NCI-H1436 (cell line): Measurements from ENCODE around the gene RNF186.
"Not testable (repeated sequence)": the region's sequence is repeated elsewhere in the genome, so short reads cannot be mapped to it uniquely, and the experiment has no call there.

Experiments used
- DNase-seq: peaks from one replicate; lab custom pipeline; 2025; lab: John Stamatoyannopoulos, UW

RNF186 gene

GRCh38 chr1:19814681-19815503 lies at the start of gene RNF186:
Gene RNF186, minus strand, starts transcription at chr1:19815283. Its CDS starts 182 bp downstream, at chr1:19815101.
- no peak for DNase-seq

- no peak for DNase-seq
Observed at GRCh38 chr1:19864570-19865160, 49.6 kb upstream of the RNF186 start.

GRCh38 chr1:19862944-19863343 lies 47.9 kb upstream of the RNF186 start:
- no peak for DNase-seq

GRCh38 chr1:19861842-19862530 lies 46.9 kb upstream of the RNF186 start:
- no peak for DNase-seq

GRCh38 chr1:19861034-19861433 lies 46.0 kb upstream of the RNF186 start:
- DNase-seq = no peak

GRCh38 chr1:19860418-19860817 lies 45.3 kb upstream of the RNF186 start:
- no peak for DNase-seq

- DNase-seq = no peak
Observed at GRCh38 chr1:19859876-19860275, 44.8 kb upstream of the RNF186 start.

GRCh38 chr1:19858893-19859292 lies 43.8 kb upstream of the RNF186 start:
- DNase-seq = no peak

- no peak for DNase-seq
Observed at GRCh38 chr1:19854866-19855265, 39.8 kb upstream of the RNF186 start.

- no peak for DNase-seq
Observed at GRCh38 chr1:19852036-19852435, 37.0 kb upstream of the RNF186 start.

- DNase-seq = no peak
Observed at GRCh38 chr1:19850214-19850613, 35.1 kb upstream of the RNF186 start.

GRCh38 chr1:19849307-19849706 lies 34.2 kb upstream of the RNF186 start:
- not testable (repeated sequence) for DNase-seq

GRCh38 chr1:19847334-19847733 lies 32.3 kb upstream of the RNF186 start:
- DNase-seq = not testable (repeated sequence)

- DNase-seq = no peak
Observed at GRCh38 chr1:19846338-19846737, 31.3 kb upstream of the RNF186 start.

GRCh38 chr1:19845555-19845954 lies 30.5 kb upstream of the RNF186 start:
- DNase-seq = no peak

- DNase-seq = no peak
Observed at GRCh38 chr1:19844731-19845495, 29.8 kb upstream of the RNF186 start.

GRCh38 chr1:19840228-19840627 lies 25.1 kb upstream of the RNF186 start:
- no peak for DNase-seq

- DNase-seq = no peak
Observed at GRCh38 chr1:19837866-19838265, 22.8 kb upstream of the RNF186 start.

- no peak for DNase-seq
Observed at GRCh38 chr1:19835578-19835977, 20.5 kb upstream of the RNF186 start.

GRCh38 chr1:19831441-19831840 lies 16.4 kb upstream of the RNF186 start:
- DNase-seq = no peak

GRCh38 chr1:19828546-19828945 lies 13.5 kb upstream of the RNF186 start:
- no peak for DNase-seq

GRCh38 chr1:19825298-19825697 lies 10.2 kb upstream of the RNF186 start:
- no peak for DNase-seq
